ENCODE measurements around the gene ALDH6A1.
A peak's percentile ranks its signal among the peaks of the same experiment; 100 is the strongest.

Gene ALDH6A1

DNA sequence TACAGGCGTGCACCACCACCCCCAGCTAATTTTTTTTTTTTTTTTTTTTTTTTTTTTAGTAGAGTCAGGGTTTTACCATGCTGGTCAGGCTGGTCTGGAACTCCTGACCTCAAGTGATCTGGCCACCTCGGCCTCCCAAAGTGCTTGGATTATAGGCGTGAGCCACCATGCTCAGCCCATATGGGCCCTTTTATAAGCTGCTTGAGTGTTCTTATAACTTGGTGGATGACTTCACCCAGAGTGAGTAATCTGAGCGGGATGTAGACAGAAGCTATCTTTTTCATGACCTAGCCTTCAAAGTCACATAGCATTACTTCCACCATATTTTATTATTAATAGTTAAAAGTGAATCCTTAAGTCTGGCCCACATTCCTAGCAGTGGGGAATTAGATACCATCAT lies 48.7 kb downstream of the ALDH6A1 start:
- Histone ChIP-seq H3K27ac (ENCODE audit: low read depth, low read length) (no peak overlapping the region), H4K8ac (ENCODE audit: low read depth, low read length) (no peak overlapping the region), H2BK12ac (ENCODE audit: low read length) (no peak overlapping the region), H3K4ac (ENCODE audit: low read depth, low read length) (no peak overlapping the region), H3K79me2 (ENCODE audit: control insufficient read depth, insufficient read depth, low read length, poor library complexity) (no peaks in the 10 kb centered on the region), H3K9ac (ENCODE audit: low read length) (no peak overlapping the region), H2BK5ac (ENCODE audit: low read depth, low read length, poor library complexity) (no peak overlapping the region), H4K12ac (ENCODE audit: low read depth, low read length) (no peak overlapping the region), H3K9me3 (ENCODE audit: insufficient read depth, low read depth, low read length) (no peaks in the 10 kb centered on the region), H3K27me3 (ENCODE audit: insufficient read depth, low read length) (no peaks in the 10 kb centered on the region), H3K14ac (ENCODE audit: low read length) (no peak overlapping the region), H3K36me3 (ENCODE audit: control insufficient read depth in 1 of 2, insufficient read depth in 2 of 2, low read length in 2 of 2) (no peaks in the 10 kb centered on the region), H3K4me3 (ENCODE audit: low read depth, low read length) (no peak overlapping the region), H2BK120ac (ENCODE audit: insufficient read depth, low read length, poor library complexity) (no peak overlapping the region), H4K91ac (ENCODE audit: low read depth, low read length) (no peak overlapping the region), H3K4me2 (ENCODE audit: low read length) (no peak overlapping the region), H2AK5ac (ENCODE audit: low read length) (no peak overlapping the region), H2AFZ (ENCODE audit: insufficient read depth, low read length, poor library complexity) (no peak overlapping the region), H3K23ac (ENCODE audit: low read length) (no peak overlapping the region), H3K4me1 (ENCODE audit: control insufficient read depth in 1 of 2, insufficient read depth in 2 of 2, low read length in 2 of 2) (no peaks in the 10 kb centered on the region), H3K79me1 (ENCODE audit: low read length) (no peaks in the 10 kb centered on the region), H3K18ac (ENCODE audit: low read length) (no peak overlapping the region)
- no peak for DNase-seq
- no CpG with 5 or more reads among the region's 4 CpGs for WGBS (ENCODE audit: extremely low coverage, insufficient coverage, insufficient read length)

DNA sequence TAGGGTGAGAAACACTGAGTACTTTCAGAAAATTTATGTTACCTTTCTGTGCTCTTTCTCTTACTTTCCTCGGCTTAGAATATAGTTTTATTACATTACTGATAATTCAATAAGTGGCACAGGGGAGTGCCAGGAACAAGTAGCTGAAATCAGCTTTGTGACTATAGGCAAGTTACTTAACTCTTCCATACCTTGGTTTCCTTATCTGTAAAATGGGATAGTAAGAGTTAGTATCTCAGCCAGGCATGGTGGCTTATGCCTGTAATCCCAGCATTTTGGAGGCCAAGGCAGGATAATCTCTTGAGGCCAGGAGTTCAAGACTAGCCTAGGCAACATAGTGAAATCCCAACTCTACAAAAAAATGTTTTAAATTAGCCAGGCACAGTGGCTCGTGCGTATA lies 49.7 kb downstream of the ALDH6A1 start:
- Histone ChIP-seq H3K4me2 (ENCODE audit: low read length) (no peak overlapping the region), H2BK5ac (ENCODE audit: low read depth, low read length, poor library complexity) (no peak overlapping the region), H4K91ac (ENCODE audit: low read depth, low read length) (no peak overlapping the region), H3K79me1 (ENCODE audit: low read length) (no peaks in the 10 kb centered on the region), H3K36me3 (ENCODE audit: control insufficient read depth in 1 of 2, insufficient read depth in 2 of 2, low read length in 2 of 2) (no peaks in the 10 kb centered on the region), H4K8ac (ENCODE audit: low read depth, low read length) (no peak overlapping the region), H2BK120ac (ENCODE audit: insufficient read depth, low read length, poor library complexity) (no peak overlapping the region), H2BK12ac (ENCODE audit: low read length) (no peak overlapping the region), H3K4me1 (ENCODE audit: control insufficient read depth in 1 of 2, insufficient read depth in 2 of 2, low read length in 2 of 2) (no peaks in the 10 kb centered on the region), H3K4ac (ENCODE audit: low read depth, low read length) (no peak overlapping the region), H3K9me3 (ENCODE audit: insufficient read depth, low read depth, low read length) (no peaks in the 10 kb centered on the region), H3K4me3 (ENCODE audit: low read depth, low read length) (no peak overlapping the region), H4K12ac (ENCODE audit: low read depth, low read length) (no peak overlapping the region), H3K27ac (ENCODE audit: low read depth, low read length) (no peak overlapping the region), H3K14ac (ENCODE audit: low read length) (no peak overlapping the region), H3K9ac (ENCODE audit: low read length) (no peak overlapping the region), H3K18ac (ENCODE audit: low read length) (no peak overlapping the region), H3K27me3 (ENCODE audit: insufficient read depth, low read length) (no peaks in the 10 kb centered on the region), H3K23ac (ENCODE audit: low read length) (no peak overlapping the region), H2AFZ (ENCODE audit: insufficient read depth, low read length, poor library complexity) (no peak overlapping the region), H3K79me2 (ENCODE audit: control insufficient read depth, insufficient read depth, low read length, poor library complexity) (no peaks in the 10 kb centered on the region), H2AK5ac (ENCODE audit: low read length) (no peak overlapping the region)
- no peak for DNase-seq
- no CpG with 5 or more reads among the region's 3 CpGs for WGBS (ENCODE audit: extremely low coverage, insufficient coverage, insufficient read length)

DNA sequence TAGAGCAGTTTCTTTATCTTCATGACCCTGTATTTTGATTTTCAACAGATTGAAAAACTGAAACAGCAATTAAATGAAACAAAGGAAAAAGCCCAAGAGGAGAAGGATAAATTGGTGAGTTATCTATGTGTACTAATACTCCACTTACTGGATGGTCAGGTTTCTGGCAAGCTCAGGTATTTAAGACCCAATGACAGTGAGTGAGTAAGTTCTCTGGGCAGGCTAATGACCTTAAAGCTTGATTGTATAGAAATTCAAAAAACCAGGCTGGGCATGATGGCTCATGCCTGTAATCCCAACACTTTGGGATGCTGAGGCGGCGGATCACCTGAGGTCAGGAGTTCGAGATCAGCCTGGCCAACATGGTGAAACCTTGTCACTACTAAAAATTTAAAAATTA lies 55.1 kb downstream of the ALDH6A1 start:
- no peak overlapping the region for H3K14ac ChIP-seq (ENCODE audit: low read length)
- no peak overlapping the region for H3K4me2 ChIP-seq (ENCODE audit: low read length)
- H3K9ac ChIP-seq (ENCODE audit: low read length) = no peak overlapping the region
- H2BK5ac ChIP-seq (ENCODE audit: low read depth, low read length, poor library complexity) = no peak overlapping the region
- peak in 1 of 2 donors; percentile 3 for DNase-seq
- H3K23ac ChIP-seq (ENCODE audit: low read length) = no peak overlapping the region
- H3K79me2 ChIP-seq (ENCODE audit: control insufficient read depth, insufficient read depth, low read length, poor library complexity) = no peaks in the 10 kb centered on the region
- H3K36me3 ChIP-seq (ENCODE audit: control insufficient read depth in 1 of 2, insufficient read depth in 2 of 2, low read length in 2 of 2) = no peaks in the 10 kb centered on the region
- H4K8ac ChIP-seq (ENCODE audit: low read depth, low read length) = no peak overlapping the region
- H4K91ac ChIP-seq (ENCODE audit: low read depth, low read length) = no peak overlapping the region
- H3K27ac ChIP-seq (ENCODE audit: low read depth, low read length) = no peak overlapping the region
- H3K4me3 ChIP-seq (ENCODE audit: low read depth, low read length) = no peak overlapping the region
- H3K79me1 ChIP-seq (ENCODE audit: low read length) = no peaks in the 10 kb centered on the region
- no peak overlapping the region for H2AK5ac ChIP-seq (ENCODE audit: low read length)
- H3K18ac ChIP-seq (ENCODE audit: low read length) = no peak overlapping the region
- H2BK12ac ChIP-seq (ENCODE audit: low read length) = no peak overlapping the region
- H3K9me3 ChIP-seq (ENCODE audit: insufficient read depth, low read depth, low read length) = no peaks in the 10 kb centered on the region
- no peaks in the 10 kb centered on the region for H3K27me3 ChIP-seq (ENCODE audit: insufficient read depth, low read length)
- H2BK120ac ChIP-seq (ENCODE audit: insufficient read depth, low read length, poor library complexity) = no peak overlapping the region
- no CpG with 5 or more reads among the region's 3 CpGs for WGBS (ENCODE audit: extremely low coverage, insufficient coverage, insufficient read length)
- H3K4ac ChIP-seq (ENCODE audit: low read depth, low read length) = no peak overlapping the region
- H3K4me1 ChIP-seq (ENCODE audit: control insufficient read depth in 1 of 2, insufficient read depth in 2 of 2, low read length in 2 of 2) = no peaks in the 10 kb centered on the region
- no peak overlapping the region for H4K12ac ChIP-seq (ENCODE audit: low read depth, low read length)
- H2AFZ ChIP-seq (ENCODE audit: insufficient read depth, low read length, poor library complexity) = no peak overlapping the region

DNA sequence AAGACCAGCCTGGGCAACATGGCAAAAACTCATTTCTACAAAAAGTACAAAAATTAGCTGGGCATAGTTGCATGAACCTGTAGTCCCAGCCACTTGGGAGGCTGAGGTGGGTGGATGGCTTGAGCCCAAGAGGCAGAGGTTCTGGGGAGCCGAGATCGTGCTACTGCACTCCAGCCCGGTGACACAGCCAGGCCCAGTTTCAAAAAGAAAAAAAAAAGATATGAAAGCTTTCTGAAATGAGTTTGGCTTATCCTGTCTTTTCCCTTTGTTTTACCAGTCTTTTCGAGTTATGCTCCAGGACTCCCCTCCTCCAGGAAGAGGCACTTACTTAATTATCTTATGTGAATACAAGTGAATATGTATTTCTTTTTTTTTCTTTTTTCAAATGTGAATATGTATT lies 61.9 kb downstream of the ALDH6A1 start:
- H3K27me3 ChIP-seq (ENCODE audit: insufficient read depth, low read length) = no peaks in the 10 kb centered on the region
- peaks cover 5% of the 10 kb centered on the region for H3K79me2 ChIP-seq (ENCODE audit: control insufficient read depth, insufficient read depth, low read length, poor library complexity)
- H3K4me1 ChIP-seq (ENCODE audit: control insufficient read depth in 1 of 2, insufficient read depth in 2 of 2, low read length in 2 of 2) = peaks cover 2% of the 10 kb centered on the region in 2 experiments
- H3K18ac ChIP-seq (ENCODE audit: low read length) = no peak overlapping the region
- no peak overlapping the region for H4K12ac ChIP-seq (ENCODE audit: low read depth, low read length)
- H3K9ac ChIP-seq (ENCODE audit: low read length) = no peak overlapping the region
- no peaks in the 10 kb centered on the region for H3K36me3 ChIP-seq (ENCODE audit: control insufficient read depth in 1 of 2, insufficient read depth in 2 of 2, low read length in 2 of 2)
- DNase-seq = no peak
- H4K91ac ChIP-seq (ENCODE audit: low read depth, low read length) = no peak overlapping the region
- no peak overlapping the region for H2BK120ac ChIP-seq (ENCODE audit: insufficient read depth, low read length, poor library complexity)
- no peaks in the 10 kb centered on the region for H3K9me3 ChIP-seq (ENCODE audit: insufficient read depth, low read depth, low read length)
- H3K79me1 ChIP-seq (ENCODE audit: low read length) = peaks cover 5% of the 10 kb centered on the region
- H3K27ac ChIP-seq (ENCODE audit: low read depth, low read length) = no peak overlapping the region
- WGBS (ENCODE audit: extremely low coverage, insufficient coverage, insufficient read length) = no CpG with 5 or more reads among the region's 4 CpGs
- H4K8ac ChIP-seq (ENCODE audit: low read depth, low read length) = no peak overlapping the region
- H3K4me3 ChIP-seq (ENCODE audit: low read depth, low read length) = no peak overlapping the region
- no peak overlapping the region for H2AK5ac ChIP-seq (ENCODE audit: low read length)
- no peak overlapping the region for H3K23ac ChIP-seq (ENCODE audit: low read length)
- H2AFZ ChIP-seq (ENCODE audit: insufficient read depth, low read length, poor library complexity) = no peak overlapping the region
- no peak overlapping the region for H2BK5ac ChIP-seq (ENCODE audit: low read depth, low read length, poor library complexity)
- no peak overlapping the region for H3K4me2 ChIP-seq (ENCODE audit: low read length)
- H3K4ac ChIP-seq (ENCODE audit: low read depth, low read length) = no peak overlapping the region
- H2BK12ac ChIP-seq (ENCODE audit: low read length) = no peak overlapping the region
- no peak overlapping the region for H3K14ac ChIP-seq (ENCODE audit: low read length)
